Measurements from ENCODE around the gene OR51B6. TPM values are rescaled to one million over a fixed set of nuclear protein-coding genes. Genes with fewer than 3 reads are reported as not detected.

OR51B6 gene, protein sequence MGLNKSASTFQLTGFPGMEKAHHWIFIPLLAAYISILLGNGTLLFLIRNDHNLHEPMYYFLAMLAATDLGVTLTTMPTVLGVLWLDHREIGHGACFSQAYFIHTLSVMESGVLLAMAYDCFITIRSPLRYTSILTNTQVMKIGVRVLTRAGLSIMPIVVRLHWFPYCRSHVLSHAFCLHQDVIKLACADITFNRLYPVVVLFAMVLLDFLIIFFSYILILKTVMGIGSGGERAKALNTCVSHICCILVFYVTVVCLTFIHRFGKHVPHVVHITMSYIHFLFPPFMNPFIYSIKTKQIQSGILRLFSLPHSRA
- total RNA-seq (2011; cell fraction: chromatin; rRNA removed; ENCODE audit: low replicate concordance) = 0.35 and 0.65 TPM in 2 replicates
- total RNA-seq (2011; cell fraction: nucleolus; rRNA removed) = not detected in 2 replicates
- not detected in 2 replicates for total RNA-seq (2011; cell fraction: nucleoplasm; rRNA removed)
- total RNA-seq (2014; rRNA removed) (not detected in 2 replicates), total RNA-seq (2014; rRNA removed; fragmentation: Illumina TruSeq; extraction: Trizol) (not detected in 2 replicates), total RNA-seq (2015; rRNA removed; fragmentation: Illumina TruSeq; extraction: Trizol) (not detected in 2 replicates), total RNA-seq (2021) (not detected in 2 replicates), polyA plus RNA-seq (2011; rRNA removed) (not detected in 2 replicates), polyA plus RNA-seq (2014; fragmentation: Illumina TruSeq; extraction: Trizol) (not detected in 2 replicates), polyA plus RNA-seq (2014; fragmentation: Nextera tagmentation; extraction: Ambion mirVana) (under 1 TPM; 0.06 to 0.97 TPM), polyA plus RNA-seq (2014; rRNA removed) (not detected in 2 replicates), polyA minus RNA-seq (2011; rRNA and poly(A)+ RNA removed) (not detected in 2 replicates), Bru-seq, nascent RNA (not detected), BruChase-seq, experiment 1, labeled RNA remaining after a 2-hour chase (not detected), BruChase-seq, experiment 2, labeled RNA remaining after a 6-hour chase (not detected)
- not detected in 2 replicates for polyA plus RNA-seq (2011; cell fraction: cytosol; rRNA removed)
- polyA plus RNA-seq (2011; cell fraction: nucleus; rRNA removed) = not detected in 2 replicates
- polyA plus RNA-seq (2012) = 0.08 and 0.11 TPM in 2 replicates
- not detected in 2 replicates for polyA minus RNA-seq (2011; cell fraction: cytosol; rRNA and poly(A)+ RNA removed)
- polyA minus RNA-seq (2011; cell fraction: nucleus; rRNA and poly(A)+ RNA removed) = 0.40 and 0.89 TPM in 2 replicates
- long read RNA-seq, experiment 1 = 0 reads
- long read RNA-seq, experiment 2 = 0 reads
- long read RNA-seq, experiment 3 = 0 reads

DNA sequence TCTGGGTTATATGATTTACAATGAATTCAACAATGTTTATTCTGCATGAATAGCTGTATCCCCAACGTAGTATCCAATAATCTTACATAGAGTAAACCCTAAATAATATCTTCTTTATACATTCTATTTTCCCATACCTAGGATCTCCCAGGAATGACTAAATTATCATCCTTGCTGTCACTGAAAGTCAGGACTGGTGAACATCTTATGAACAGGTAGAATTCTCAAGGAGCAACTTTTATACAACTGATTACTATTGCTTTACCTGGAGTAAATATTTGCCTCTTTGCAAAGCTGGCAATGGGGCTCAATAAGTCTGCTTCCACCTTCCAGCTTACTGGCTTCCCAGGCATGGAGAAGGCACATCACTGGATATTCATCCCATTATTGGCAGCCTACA lies at the start of gene OR51B6:
Gene OR51B6, plus strand, starts transcription at position 301 of the 400 bp plus-strand sequence. Its CDS starts 0 bp downstream, at position 301.
- no peak within 1 kb of the TSS for H3K9ac ChIP-seq (ENCODE audit: insufficient read depth in 1 of 2, low read depth in 2 of 2, low read length in 2 of 2)
- H3K36me3 ChIP-seq (ENCODE audit: control insufficient read depth, insufficient read depth, low read length) = peaks cover 74% of the 10 kb centered on the region
- H3K4me3 ChIP-seq = no peak within 1 kb of the TSS
- FAIRE-seq (no peak), DNase-seq (ENCODE audit: extremely low read depth in 1 of 4, low spot score in 3 of 4) (no peak), ATAC-seq (no peak)
- POLR2A ChIA-PET = interaction anchor here (1.2 kb wide), 1 partner anchor 22 kb away, joined by 3 read pairs; no protein-coding TSS in a partner anchor
- no TSS peak for BruUV-seq (replicated peaks)
- H3K4me1 ChIP-seq (replicated peaks in 1 of 2; ENCODE audit: control insufficient read depth in 2 of 2, insufficient read depth in 2 of 2, low read length in 2 of 2) = no peaks in the 10 kb centered on the region; a peak in 2 of 5 replicates
- H4K20me1 ChIP-seq (replicated peaks; ENCODE audit: control insufficient read depth, insufficient read depth, low read length) = no peaks in the 10 kb centered on the region
- in situ Hi-C loops (cut with MboI) = no loop called here
- no peak for TF ChIP-seq FOSL1 (tag; conservative IDR thresholded peaks at IDR 0.05)
- TF ChIP-seq, protein P1, sequence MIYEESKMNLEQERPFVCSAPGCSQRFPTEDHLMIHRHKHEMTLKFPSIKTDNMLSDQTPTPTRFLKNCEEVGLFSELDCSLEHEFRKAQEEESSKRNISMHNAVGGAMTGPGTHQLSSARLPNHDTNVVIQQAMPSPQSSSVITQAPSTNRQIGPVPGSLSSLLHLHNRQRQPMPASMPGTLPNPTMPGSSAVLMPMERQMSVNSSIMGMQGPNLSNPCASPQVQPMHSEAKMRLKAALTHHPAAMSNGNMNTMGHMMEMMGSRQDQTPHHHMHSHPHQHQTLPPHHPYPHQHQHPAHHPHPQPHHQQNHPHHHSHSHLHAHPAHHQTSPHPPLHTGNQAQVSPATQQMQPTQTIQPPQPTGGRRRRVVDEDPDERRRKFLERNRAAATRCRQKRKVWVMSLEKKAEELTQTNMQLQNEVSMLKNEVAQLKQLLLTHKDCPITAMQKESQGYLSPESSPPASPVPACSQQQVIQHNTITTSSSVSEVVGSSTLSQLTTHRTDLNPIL (CRISPR knock-in tag; IDR thresholded peaks at IDR 0.05) = no peak
- no peak for TF ChIP-seq RAD51 (IDR thresholded peaks at IDR 0.05; ENCODE audit: borderline replicate concordance, low read depth)
- TF ChIP-seq, protein P2, sequence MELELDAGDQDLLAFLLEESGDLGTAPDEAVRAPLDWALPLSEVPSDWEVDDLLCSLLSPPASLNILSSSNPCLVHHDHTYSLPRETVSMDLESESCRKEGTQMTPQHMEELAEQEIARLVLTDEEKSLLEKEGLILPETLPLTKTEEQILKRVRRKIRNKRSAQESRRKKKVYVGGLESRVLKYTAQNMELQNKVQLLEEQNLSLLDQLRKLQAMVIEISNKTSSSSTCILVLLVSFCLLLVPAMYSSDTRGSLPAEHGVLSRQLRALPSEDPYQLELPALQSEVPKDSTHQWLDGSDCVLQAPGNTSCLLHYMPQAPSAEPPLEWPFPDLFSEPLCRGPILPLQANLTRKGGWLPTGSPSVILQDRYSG (tag; conservative IDR thresholded peaks at IDR 0.05; ENCODE audit: low read depth) = no peak
- TF ChIP-seq TEAD2 (tag; IDR thresholded peaks at IDR 0.05) = no peak
- TF ChIP-seq KDM1A (IDR thresholded peaks at IDR 0.05) = no peak
- no peak for TF ChIP-seq NFRKB (IDR thresholded peaks at IDR 0.05; ENCODE audit: low read depth)
- no peak for TF ChIP-seq CHD2 (IDR thresholded peaks at IDR 0.05; ENCODE audit: low read depth, low read length)
- TF ChIP-seq, protein P3, sequence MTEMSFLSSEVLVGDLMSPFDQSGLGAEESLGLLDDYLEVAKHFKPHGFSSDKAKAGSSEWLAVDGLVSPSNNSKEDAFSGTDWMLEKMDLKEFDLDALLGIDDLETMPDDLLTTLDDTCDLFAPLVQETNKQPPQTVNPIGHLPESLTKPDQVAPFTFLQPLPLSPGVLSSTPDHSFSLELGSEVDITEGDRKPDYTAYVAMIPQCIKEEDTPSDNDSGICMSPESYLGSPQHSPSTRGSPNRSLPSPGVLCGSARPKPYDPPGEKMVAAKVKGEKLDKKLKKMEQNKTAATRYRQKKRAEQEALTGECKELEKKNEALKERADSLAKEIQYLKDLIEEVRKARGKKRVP (CRISPR knock-in tag; IDR thresholded peaks at IDR 0.05) = no peak
- TF ChIP-seq HDAC2 (IDR thresholded peaks at IDR 0.05) = no peak
- TF ChIP-seq BRD9 (IDR thresholded peaks at IDR 0.05; ENCODE audit: low read depth, partially characterized antibody) = no peak
- CTCF ChIA-PET (ENCODE audit: low intra/inter-chr PET ratio) = no interaction called here
- no peak within 1 kb of the TSS for H3K27ac ChIP-seq (ENCODE audit: extremely low read depth, low read depth, low read length)
- H3K27me3 ChIP-seq (ENCODE audit: control insufficient read depth in 2 of 2, insufficient read depth in 2 of 2, low read length in 2 of 2) = no peaks in the 10 kb centered on the region
- H3K9me3 ChIP-seq (replicated peaks; ENCODE audit: control insufficient read depth, insufficient read depth, low read depth, low read length) = no peaks in the 10 kb centered on the region
- H2AFZ ChIP-seq (ENCODE audit: low read depth, low read length) = no peak within 1 kb of the TSS
- no peak within 1 kb of the TSS for H3K4me2 ChIP-seq (ENCODE audit: insufficient read depth, low read length)
- H3K79me2 ChIP-seq (ENCODE audit: control insufficient read depth, insufficient read depth, low read length) = peaks cover 67% of the 10 kb centered on the region
- 69% methylated on average over 1 of the region's 1 CpG for whole genome bisulfite sequencing (ENCODE audit: insufficient coverage, low coverage, missing lambda C conversion rate)
- no peaks in the 10 kb centered on the region for H3K9me1 ChIP-seq (ENCODE audit: control insufficient read depth, insufficient read depth, low read length)
- intact Hi-C loops (cut with micrococcal nuclease) = no loop called here

Measured in K562 (cell line).